Amygdala (tissue), 56 donors: Measurements from ENCODE around the gene PLCD1.
"Not testable (repeated sequence)": the region's sequence is repeated elsewhere in the genome, so short reads cannot be mapped to it uniquely, and the experiment has no call there.

Experiments
- DNase-seq, 56 donors: peaks; one replicate each; lab custom pipeline; 2025; lab: John Stamatoyannopoulos, UW

Gene PLCD1

GRCh38 chr3:37989821-37990480 is 39.5 kb downstream of the PLCD1 start:
- no peak for DNase-seq

DNA sequence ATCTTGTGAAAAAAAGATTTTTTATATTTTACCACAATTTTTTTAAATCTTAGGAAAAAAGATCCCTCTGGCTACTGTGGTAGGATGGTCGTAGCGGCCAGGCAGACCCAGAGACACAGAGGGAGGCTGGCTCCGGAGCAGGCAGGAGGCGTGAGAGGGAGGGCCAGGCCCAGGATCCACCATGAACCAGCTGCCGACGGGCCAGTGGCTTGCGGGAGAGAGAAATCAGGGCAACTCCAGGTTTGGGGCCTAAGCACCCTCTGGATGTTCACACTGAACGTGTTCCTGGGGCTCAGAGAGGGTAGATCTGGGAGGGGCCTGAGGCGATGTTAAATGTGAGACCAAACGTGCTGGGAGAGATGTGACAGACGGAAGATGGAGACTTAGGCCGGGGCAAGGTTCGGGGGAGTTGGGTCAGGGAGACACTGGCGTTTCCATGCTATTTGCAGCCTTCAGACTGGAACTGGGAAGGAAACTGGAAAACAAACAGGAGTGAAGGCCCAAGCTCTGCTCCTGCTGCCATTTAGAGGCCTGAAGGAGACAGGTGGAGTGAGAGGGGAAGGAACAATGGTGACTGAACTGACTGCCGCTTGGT is 40.4 kb downstream of the PLCD1 start:
- no peak for DNase-seq

DNA sequence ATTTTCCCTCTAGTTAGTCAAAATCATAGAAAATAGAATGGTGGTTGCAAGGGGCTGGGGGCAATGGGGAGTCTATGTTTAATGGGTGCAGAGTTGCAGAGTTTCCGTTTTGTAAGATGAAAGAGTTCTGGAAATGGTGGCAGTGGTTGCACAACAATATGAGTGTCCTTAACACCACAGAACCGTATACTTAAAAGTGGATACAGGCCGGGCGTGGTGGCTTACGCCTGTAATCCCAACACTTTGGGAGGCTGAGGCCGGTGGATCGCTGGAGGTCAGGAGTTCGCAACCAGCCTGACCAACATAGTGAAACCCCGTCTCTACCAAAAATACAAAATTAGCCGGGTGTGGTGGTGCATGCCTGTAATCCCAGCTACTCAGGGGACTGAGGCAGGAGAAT is 41.1 kb downstream of the PLCD1 start:
- DNase-seq, result not testable (repeated sequence)

DNA sequence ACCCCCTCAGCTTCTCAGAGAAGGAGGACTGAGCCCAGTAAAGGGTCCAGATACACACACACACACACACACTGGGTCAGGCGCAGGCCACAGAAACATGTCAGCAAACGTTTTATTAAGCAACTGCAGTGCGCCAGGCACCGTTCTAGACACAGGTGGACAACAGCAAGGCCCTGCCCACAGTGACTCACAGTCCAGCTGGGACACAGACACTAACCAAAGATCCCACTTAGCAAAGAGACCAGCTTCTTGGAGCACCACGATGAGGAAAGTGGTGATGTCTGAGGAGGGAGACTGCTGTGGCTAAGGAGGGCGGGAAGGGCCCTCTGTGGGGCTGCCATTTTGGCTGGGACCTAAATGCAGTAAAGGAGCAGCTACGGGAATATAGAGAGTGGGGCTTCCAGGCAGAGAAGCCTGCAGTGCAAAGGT is 41.7 kb downstream of the PLCD1 start:
- DNase-seq, result no peak

- no peak for DNase-seq
Observed at GRCh38 chr3:37987315-37987697, 42.1 kb downstream of the PLCD1 start.

GRCh38 chr3:37986479-37987314 is 42.7 kb downstream of the PLCD1 start:
- DNase-seq, result no peak

GRCh38 chr3:37985637-37986320 is 43.7 kb downstream of the PLCD1 start:
- peak in 1 of 56 donors; percentile 36 for DNase-seq

DNA sequence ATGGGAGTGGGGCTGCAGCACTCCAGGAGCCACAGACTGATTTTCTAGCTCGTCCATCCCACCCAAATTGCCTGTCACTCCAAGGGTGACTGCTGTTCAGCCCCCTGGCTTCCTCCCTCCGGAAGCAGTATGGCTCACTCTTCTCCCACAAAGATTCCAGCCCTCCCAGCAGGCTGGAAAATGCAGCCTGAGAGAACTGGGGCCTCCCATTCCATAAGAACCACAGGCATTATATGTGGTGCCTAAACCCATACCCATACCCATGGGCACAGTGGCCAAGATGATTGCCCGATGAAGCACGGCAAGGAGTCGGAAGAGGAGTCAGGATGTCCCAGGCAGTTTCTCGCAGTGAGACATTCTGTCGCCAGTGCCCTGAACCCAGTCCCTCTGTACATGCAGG is 44.8 kb downstream of the PLCD1 start:
- DNase-seq, result no peak

GRCh38 chr3:37984051-37984450 is 45.4 kb downstream of the PLCD1 start:
- DNase-seq, result no peak

- no peak for DNase-seq
Observed at GRCh38 chr3:37982331-37982730, 47.1 kb downstream of the PLCD1 start.

DNA sequence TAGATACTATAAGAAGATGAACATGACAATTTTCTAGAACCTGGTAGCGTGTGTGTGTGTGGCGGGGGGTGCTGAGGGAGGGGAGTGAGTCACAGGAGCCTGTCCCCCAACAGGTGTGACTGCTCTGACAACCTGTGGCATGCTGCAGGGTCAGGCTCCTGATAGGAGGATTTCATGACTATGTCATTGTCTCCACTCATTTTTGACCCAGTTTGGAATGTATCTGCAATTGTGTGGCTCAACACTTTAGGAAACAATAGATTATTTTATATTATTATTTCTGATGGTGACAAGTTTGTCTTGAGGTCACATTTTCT is 48.1 kb downstream of the PLCD1 start:
- no peak for DNase-seq

DNA sequence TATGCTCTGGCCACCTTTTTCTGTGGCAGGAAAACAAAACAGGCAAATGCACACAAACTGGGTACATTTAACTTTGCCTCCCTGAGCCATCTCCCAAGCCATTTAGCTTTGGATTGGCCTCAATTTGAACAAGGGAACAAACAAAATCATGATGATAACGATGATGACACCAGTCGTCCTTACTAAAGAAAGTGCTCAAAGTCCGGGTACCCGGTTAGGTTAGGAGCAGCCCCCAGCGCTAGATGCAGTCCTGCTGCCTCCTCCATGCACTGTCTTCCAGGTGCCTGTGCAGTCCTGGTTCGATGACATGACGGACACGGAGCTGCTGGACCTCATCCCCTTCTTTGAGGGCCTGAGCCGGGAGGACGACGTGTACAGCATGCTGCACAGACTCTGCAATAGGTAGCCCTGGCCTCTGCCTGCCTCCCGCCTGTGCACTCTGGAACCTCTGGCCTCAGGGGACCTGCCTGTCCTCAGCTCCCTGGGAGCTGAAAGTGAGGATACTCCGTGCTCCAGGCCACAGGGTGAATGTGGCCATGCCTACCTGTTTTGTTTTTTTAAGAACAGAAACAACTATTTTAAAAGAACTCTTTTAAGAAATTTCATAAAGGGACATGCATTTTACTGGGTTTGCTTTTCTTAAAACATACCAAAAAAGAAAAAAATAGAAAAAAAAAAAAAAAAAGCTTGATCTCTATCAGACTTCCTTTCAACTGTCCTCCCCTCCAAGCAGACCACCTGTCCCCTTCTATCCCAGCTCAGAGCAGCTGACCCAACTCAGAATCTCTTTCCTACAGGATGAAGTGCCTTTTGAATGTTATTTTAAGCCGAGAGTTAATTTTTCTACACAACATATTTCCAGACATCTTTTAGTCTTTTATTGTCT is 48.7 kb downstream of the PLCD1 start:
- no peak for DNase-seq

- DNase-seq, result no peak
Observed at GRCh38 chr3:37979541-37980461, 49.6 kb downstream of the PLCD1 start.

- peak in 37 of 56 donors; percentile 13 to 85 (median 47) for DNase-seq
Observed at GRCh38 chr3:37974121-37975083, 55.0 kb downstream of the PLCD1 start.

DNA sequence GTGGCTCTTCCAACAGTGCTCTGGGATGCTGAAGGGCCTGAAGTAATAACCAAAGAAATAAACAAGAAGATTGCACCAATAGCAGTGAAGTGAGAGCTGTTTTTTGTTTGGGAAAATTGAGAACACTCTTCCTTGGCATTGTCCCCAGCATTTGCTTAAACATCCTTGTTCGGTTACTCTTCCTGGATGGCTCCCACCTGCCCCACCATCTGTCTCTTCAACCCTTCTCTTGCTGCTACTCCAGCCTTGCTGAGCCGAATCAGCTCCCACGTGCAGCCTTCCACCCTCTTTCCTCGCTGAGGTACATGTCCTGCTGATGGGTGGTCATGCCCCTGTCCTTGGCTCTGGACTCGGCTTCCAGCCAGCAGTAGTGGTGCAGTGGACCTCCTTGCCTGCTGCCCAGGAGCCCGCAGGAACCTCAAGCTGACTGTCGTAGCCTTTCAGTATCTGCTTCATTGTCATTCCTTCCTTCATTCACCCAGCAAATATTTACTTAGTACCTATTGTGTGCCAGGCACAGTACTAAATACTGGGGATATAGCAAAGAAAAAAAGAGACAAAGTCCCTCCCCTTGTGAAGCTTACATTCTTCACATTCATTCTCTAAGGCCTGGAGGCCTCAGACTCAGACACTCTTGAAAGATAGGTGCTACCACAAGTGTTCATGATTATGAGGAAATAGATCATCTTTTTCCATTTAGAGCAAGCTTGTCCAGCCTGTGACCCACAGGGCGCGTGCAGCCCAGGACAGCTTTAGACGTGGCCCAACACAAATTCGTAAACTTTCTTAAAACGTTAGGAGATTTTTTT is 56.0 kb downstream of the PLCD1 start:
- DNase-seq, result no peak

DNA sequence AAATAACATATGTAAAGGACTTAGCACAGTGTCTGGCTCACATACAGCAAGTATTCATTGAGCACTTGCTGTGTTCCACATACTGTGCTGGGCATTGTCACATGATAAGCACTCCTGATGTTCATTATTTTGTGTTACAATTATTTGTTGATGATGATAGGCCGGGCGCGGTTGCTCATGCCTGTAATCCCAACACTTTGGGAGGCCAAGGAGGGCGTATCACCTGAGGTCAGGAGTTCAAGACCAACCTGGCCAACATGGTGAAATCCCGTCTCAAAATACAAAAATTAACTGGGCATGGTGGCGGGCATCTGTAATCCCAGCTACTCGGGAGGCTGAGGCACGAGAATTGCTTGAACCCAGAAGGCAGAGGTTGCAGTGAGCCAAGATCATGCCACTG is 57.4 kb downstream of the PLCD1 start:
- not testable (repeated sequence) for DNase-seq

DNA sequence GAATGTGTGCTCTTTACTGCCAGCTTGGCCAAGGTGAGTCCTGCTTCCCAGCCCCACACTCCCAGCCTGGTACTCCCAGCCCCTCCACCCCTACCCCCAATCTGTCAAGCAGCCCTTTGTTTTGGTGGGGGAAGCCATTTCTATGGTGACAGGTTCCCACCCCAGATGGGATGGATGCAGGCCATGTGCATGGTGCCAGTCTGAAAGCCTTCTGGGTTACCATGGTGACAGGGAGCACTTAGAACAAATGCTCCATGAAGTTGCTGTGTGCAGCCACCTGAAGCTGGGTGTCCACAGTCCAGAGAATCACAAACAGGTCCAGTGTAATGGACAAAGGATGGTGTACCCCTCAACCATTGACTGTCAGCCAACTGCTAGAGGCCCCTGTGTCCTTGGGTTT is 58.0 kb downstream of the PLCD1 start:
- peak in 1 of 56 donors; percentile 22 for DNase-seq
